ENCODE results near the gene PSMD13.

Gene PSMD13

GRCh38 chr11:287821-288477 lies 51.2 kb downstream of the PSMD13 start:
- DNase-seq (ENCODE audit: low read depth, low spot score) = no peak

- DNase-seq (ENCODE audit: low read depth, low spot score) = no peak
Observed at GRCh38 chr11:288478-289397, 52.0 kb downstream of the PSMD13 start, which contains the start of gene PGGHG. Gene PGGHG, plus strand, starts transcription at chr11:289126. Its CDS starts 691 bp downstream, at chr11:289817.

- DNase-seq (ENCODE audit: low read depth, low spot score) = no peak
Observed at GRCh38 chr11:289398-289711, 52.6 kb downstream of the PSMD13 start.

- DNase-seq (ENCODE audit: low read depth, low spot score) = no peak
Observed at GRCh38 chr11:289712-290620, 53.2 kb downstream of the PSMD13 start.

GRCh38 chr11:290621-291231 lies 54.0 kb downstream of the PSMD13 start:
- no peak for DNase-seq (ENCODE audit: low read depth, low spot score)

- peak; percentile 64 for DNase-seq (ENCODE audit: low read depth, low spot score)
Observed at GRCh38 chr11:291281-292210, 54.8 kb downstream of the PSMD13 start.

- DNase-seq (ENCODE audit: low read depth, low spot score) = no peak
Observed at GRCh38 chr11:292211-293121, 55.7 kb downstream of the PSMD13 start.

- no peak for DNase-seq (ENCODE audit: low read depth, low spot score)
Observed at GRCh38 chr11:293271-293851, 56.6 kb downstream of the PSMD13 start.

GRCh38 chr11:293852-294661 lies 57.3 kb downstream of the PSMD13 start:
- no peak for DNase-seq (ENCODE audit: low read depth, low spot score)

GRCh38 chr11:294780-295179 lies 58.0 kb downstream of the PSMD13 start:
- no peak for DNase-seq (ENCODE audit: low read depth, low spot score)

- no peak for DNase-seq (ENCODE audit: low read depth, low spot score)
Observed at GRCh38 chr11:295351-296170, 58.8 kb downstream of the PSMD13 start.

GRCh38 chr11:296171-297050 lies 59.6 kb downstream of the PSMD13 start:
- DNase-seq (ENCODE audit: low read depth, low spot score) = no peak

GRCh38 chr11:297051-297585 lies 60.3 kb downstream of the PSMD13 start:
- DNase-seq (ENCODE audit: low read depth, low spot score) = no peak

- no peak for DNase-seq (ENCODE audit: low read depth, low spot score)
Observed at GRCh38 chr11:297586-298405, 61.0 kb downstream of the PSMD13 start.

Data from ELF-1 (cell line).